ENCODE measurements around the gene MECP2.

- no peak for TF ChIP-seq POLR2A (IDR thresholded peaks at IDR 0.05; ENCODE audit: low read depth, low read length)
- TF ChIP-seq TAF1 (IDR thresholded peaks at IDR 0.05; ENCODE audit: low read depth, low read length), result no peak
- no peak for TF ChIP-seq POLR2AphosphoS5 (IDR thresholded peaks at IDR 0.05; ENCODE audit: low read depth, low read length)
- no peak for TF ChIP-seq POU2F2 (IDR thresholded peaks at IDR 0.05; ENCODE audit: low read depth, low read length)
- no peak for TF ChIP-seq PAX5 (IDR thresholded peaks at IDR 0.05; ENCODE audit: insufficient read depth, low read length, severe bottlenecking)
- TF ChIP-seq SPI1 (IDR thresholded peaks at IDR 0.05; ENCODE audit: low read depth, low read length), result no peak
Measured at GRCh38 chrX:154117566-154117965, 20.0 kb upstream of the MECP2 start.
